Naive thymus-derived CD8-positive, alpha-beta T cell (primary cell): ENCODE measurements around the gene NOP56. TPM values are rescaled to one million over a fixed set of nuclear protein-coding genes. Genes with fewer than 3 reads are reported as not detected.

Experiments used
- ATAC-seq, 2 donors: fragments of 150-1000 bp; cut with Tn5 transposase in 1 of 2; sonication (Bioruptor Pico), chemical (Tn5 transposase) in 1 of 2; 1 replicate in 1 of 2; 2 replicates in 1 of 2; pipeline ENCODE4 v1.10.0; 2021; ENCODE audit warnings: mild to moderate bottlenecking in 2 of 2, moderate library complexity in 2 of 2
- POLR2A ChIA-PET: fragments of 350-600 bp; sonication (Branson Sonifier 250); formaldehyde crosslinking; loops from one replicate; lab custom pipeline; 2021; ENCODE audit warnings: antibody characterized with exemption; lab: Charles Lee
- DNase-seq, 10 donors: peaks; one replicate each; pipeline versions ENCODE4 v3.0.0 to v3.0.0-alpha.2; 2020 to 2022
- H3K27ac Mint-ChIP-seq, 10 donors: one replicate each; pipeline ENCODE4 v1.8.0; 2020 to 2022; ENCODE audit warnings: mild to moderate bottlenecking in 10 of 10, mixed read lengths in 10 of 10, moderate library complexity in 4 of 10, inconsistent platforms in 1 of 10
- H3K27me3 Mint-ChIP-seq, 5 donors: one replicate each; pipeline ENCODE4 v1.8.0; 2021 to 2022; ENCODE audit warnings: mixed read lengths in 5 of 5
- H3K36me3 Mint-ChIP-seq, 3 donors: one replicate each; pipeline ENCODE4 v1.8.0; 2020 to 2022; ENCODE audit warnings: mixed read lengths in 3 of 3, mild to moderate bottlenecking in 2 of 3, inconsistent platforms in 1 of 3
- H3K4me1 Mint-ChIP-seq, 4 donors: one replicate each; pipeline ENCODE4 v1.8.0; 2021 to 2022; ENCODE audit warnings: mixed read lengths in 4 of 4
- H3K4me3 Mint-ChIP-seq, 10 donors: one replicate each; pipeline ENCODE4 v1.8.0; 2020 to 2022; ENCODE audit warnings: mild to moderate bottlenecking in 10 of 10, mixed read lengths in 10 of 10, moderate library complexity in 6 of 10, inconsistent platforms in 1 of 10
- H3K9me3 Mint-ChIP-seq, 9 donors: one replicate each; pipeline ENCODE4 v1.8.0; 2020 to 2022; ENCODE audit warnings: mixed read lengths in 9 of 9, mild to moderate bottlenecking in 3 of 9, inconsistent platforms in 1 of 9, moderate library complexity in 1 of 9
- polyA plus RNA-seq, 3 donors: library from polyadenylated mRNA; unstranded; fragments of 300-500 nt; fragmentation: Illumina TruSeq; gene quantifications; one replicate each; pipeline ENCODE4 v1.2.3, GENCODE V29; 2021
- total RNA-seq, 8 experiments: library from RNA in 2 of 8; stranded (reverse) in 2 of 8; gene quantifications; one replicate each; pipeline ENCODE4 v1.2.3 and lab custom pipeline; 2021 to 2026

NOP56 gene
- total and polyA plus RNA-seq, 5 experiments from 2014 or later, result 72.3 to 279 (median 115) TPM

DNA sequence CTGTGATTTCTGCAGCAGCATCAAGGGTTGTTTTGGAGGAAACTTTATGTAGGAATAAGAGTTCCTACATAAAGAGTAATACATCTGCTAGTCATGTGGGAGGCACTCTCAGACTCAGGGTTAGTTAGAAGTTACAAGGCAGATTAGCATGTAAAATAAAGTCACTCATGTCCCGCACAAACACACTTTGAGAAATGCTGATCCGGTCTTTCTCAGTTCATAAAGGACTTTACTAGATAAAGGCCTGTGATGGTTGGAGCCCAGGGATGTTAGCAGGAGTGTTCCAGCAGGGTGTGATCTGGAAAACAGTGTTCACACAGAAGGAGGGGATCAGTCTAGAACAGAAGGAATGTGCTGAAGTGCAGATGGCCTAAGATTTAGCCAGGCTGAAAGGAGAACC is 33.1 kb upstream of the NOP56 start:
- Mint-ChIP-seq H3K4me3 (no peak overlapping the region), H3K27ac (no peak overlapping the region), H3K9me3 (peaks cover 0 to 9% (median 0%) of the 10 kb centered on the region in 9 donors), H3K4me1 (peaks cover 0 to 3% (median 0%) of the 10 kb centered on the region in 4 donors), H3K27me3 (peaks cover 20 to 41% (median 26%) of the 10 kb centered on the region in 5 donors), H3K36me3 (peaks cover 0 to 7% (median 5%) of the 10 kb centered on the region in 3 donors)
- POLR2A ChIA-PET, result no interaction called here
- no peak for DNase-seq
- ATAC-seq, result no peak

DNA sequence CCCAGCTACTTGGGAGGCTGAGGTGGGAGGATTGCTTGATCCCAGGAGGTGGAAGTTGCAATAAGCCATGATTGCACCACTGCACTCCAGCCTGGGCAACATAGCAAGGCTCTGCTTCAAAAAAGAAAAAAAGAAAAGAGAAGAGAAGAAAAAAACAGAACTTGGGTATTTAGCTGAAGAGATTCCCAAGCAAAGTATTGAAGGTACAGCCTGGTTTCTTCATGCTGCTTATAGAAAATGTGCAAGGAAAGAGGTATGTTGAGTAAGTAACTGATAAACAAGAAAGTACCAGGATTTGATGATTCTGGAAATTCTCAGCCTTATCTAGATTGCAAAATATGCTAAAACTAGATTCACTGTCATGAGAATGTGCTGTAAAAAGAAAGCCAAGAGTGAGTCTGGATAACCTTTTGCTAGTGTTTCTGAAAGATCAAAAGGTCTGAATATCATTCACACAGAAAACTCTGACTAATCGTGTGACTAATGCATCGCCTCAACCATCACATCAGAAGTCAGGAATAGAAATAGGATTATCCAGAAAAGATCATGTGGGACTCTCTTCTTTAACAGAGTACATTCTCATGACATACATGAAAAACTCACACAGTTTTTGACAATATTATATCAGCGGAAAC is 32.4 kb upstream of the NOP56 start:
- peaks cover 0 to 9% (median 0%) of the 10 kb centered on the region in 9 donors for H3K9me3 Mint-ChIP-seq
- POLR2A ChIA-PET, result no interaction called here
- no peak overlapping the region for H3K4me3 Mint-ChIP-seq
- peaks cover 0 to 3% (median 0%) of the 10 kb centered on the region in 4 donors for H3K4me1 Mint-ChIP-seq
- ATAC-seq (no peak), DNase-seq (no peak)
- no peak overlapping the region for H3K27ac Mint-ChIP-seq
- H3K27me3 Mint-ChIP-seq, result peaks cover 19 to 44% (median 24%) of the 10 kb centered on the region in 5 donors
- H3K36me3 Mint-ChIP-seq, result peaks cover 0 to 7% (median 5%) of the 10 kb centered on the region in 3 donors

DNA sequence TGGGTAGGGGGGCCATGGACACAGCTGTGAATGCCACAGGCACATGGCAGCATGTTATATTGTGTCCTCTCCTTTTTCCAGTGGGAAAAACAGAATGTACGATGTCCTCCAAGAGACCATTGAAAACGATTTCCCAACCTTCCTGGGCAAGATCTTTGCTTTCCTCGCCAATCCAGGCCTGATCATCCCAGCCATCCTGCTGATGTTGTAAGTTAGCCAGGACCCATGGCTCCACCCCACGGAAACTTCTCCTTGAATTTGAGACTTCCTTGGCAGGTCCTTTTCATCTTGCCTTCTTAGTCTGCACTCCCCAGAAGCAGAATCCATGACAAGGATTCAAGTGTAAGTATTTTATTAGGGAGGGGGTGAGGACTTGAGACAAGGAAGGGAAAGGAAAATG is 28.2 kb upstream of the NOP56 start:
- peaks cover 0 to 25% (median 8%) of the 10 kb centered on the region in 9 donors for H3K9me3 Mint-ChIP-seq
- H3K36me3 Mint-ChIP-seq, result peaks cover 0 to 24% (median 5%) of the 10 kb centered on the region in 3 donors

DNA sequence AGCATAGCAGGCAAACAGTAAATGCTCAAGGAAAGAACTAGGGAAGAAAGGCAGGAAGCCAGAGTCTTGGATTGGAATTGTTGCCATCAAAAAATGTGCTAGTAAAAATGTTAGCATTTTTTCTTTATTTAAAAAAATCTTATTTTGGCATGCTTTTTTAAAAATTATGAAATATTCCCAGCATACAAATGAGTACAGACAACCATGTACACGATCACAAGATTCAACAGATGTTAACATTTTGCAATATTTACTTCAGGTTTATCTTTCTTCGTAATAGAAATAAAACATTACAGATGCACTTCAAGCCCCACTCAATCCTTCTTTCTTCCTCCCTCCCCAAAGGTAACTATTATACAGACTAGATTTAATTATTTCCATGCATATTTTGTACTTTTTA is 27.4 kb upstream of the NOP56 start:
- DNase-seq (no peak), ATAC-seq (no peak)
- POLR2A ChIA-PET, result no interaction called here
- Mint-ChIP-seq H3K4me3 (no peak overlapping the region), H3K36me3 (peaks cover 0 to 22% (median 5%) of the 10 kb centered on the region in 3 donors), H3K4me1 (no peaks in the 10 kb centered on the region), H3K9me3 (peaks cover 0 to 21% (median 3%) of the 10 kb centered on the region in 9 donors), H3K27ac (no peak overlapping the region), H3K27me3 (peaks cover 9 to 40% (median 17%) of the 10 kb centered on the region in 5 donors)

More for the DNA sequence above, 28.2 kb upstream of the NOP56 start:
- ATAC-seq, result no peak
- H3K4me3 Mint-ChIP-seq, result no peak overlapping the region
- H3K27ac Mint-ChIP-seq, result no peak overlapping the region
- DNase-seq, result no peak
- peaks cover 9 to 49% (median 23%) of the 10 kb centered on the region in 5 donors for H3K27me3 Mint-ChIP-seq
- POLR2A ChIA-PET, result no interaction called here
- no peaks in the 10 kb centered on the region for H3K4me1 Mint-ChIP-seq

DNA sequence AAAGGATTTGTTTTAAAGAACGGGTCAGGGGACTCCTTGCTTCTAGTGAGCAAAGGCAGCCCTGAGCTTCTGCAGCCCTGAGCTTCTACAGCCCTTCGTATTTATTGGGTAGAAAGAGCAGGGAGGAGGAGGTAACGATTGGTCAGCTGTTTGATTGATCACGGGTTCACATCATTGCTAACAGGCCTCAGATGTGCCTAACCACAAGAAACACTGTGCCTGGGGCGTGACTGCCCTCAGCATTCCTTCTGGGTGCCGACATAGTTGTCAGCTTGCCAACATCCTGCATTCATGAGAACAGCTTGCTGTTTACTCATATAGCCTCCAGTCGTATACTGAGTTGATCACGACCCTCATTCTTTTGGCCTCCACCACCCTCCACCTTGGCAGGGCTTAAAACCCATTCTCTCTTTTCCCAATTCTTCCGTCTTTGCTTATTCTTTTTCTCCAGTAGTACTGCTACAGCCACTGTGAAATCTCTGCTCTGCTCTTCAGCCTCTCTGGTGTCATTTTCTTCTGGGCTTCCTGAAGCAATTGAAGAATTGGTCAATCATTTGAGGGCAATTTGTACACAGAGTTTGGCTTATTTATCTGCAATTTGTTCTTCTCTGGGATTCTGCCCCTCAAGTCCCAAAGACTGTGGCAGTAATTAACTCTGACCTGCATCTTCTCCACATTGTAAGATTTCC is 25.4 kb upstream of the NOP56 start:
- POLR2A ChIA-PET, result no interaction called here
- no peak overlapping the region for H3K27ac Mint-ChIP-seq

DNA sequence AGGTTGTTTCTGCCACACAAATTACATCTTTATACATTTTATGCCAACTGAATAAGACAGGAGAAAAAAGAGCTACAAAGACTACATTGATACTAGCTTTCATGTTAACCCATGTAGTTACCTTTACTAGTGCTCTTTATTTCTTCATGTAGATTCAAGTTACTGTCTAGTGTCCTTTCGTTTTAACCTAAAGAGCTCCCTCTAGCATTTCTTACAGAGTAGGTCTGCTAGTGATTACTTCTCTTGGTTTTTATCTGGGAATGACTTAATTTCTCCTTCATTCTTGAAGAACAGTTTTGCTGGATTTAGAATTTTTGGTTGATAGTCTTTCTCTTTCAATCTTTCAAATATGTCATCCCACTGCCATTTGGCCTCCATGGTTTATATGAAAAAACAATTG is 21.2 kb upstream of the NOP56 start:
- POLR2A ChIA-PET, result no interaction called here
- H3K9me3 Mint-ChIP-seq, result peaks cover 0 to 34% (median 9%) of the 10 kb centered on the region in 9 donors
- no peak overlapping the region for H3K27ac Mint-ChIP-seq
- H3K4me3 Mint-ChIP-seq, result no peak overlapping the region
- H3K36me3 Mint-ChIP-seq, result peaks cover 0 to 29% (median 8%) of the 10 kb centered on the region in 3 donors
- DNase-seq (no peak), ATAC-seq (no peak)
- H3K4me1 Mint-ChIP-seq, result peaks cover 0 to 2% (median under 1%) of the 10 kb centered on the region in 4 donors
- H3K27me3 Mint-ChIP-seq, result peaks cover 13 to 38% (median 20%) of the 10 kb centered on the region in 5 donors

More for the DNA sequence above, 25.4 kb upstream of the NOP56 start:
- Mint-ChIP-seq H3K4me3 (no peak overlapping the region), H3K9me3 (peaks cover 0 to 40% (median 13%) of the 10 kb centered on the region in 9 donors), H3K36me3 (peaks cover 0 to 35% (median 8%) of the 10 kb centered on the region in 3 donors), H3K27me3 (peaks cover 11 to 42% (median 19%) of the 10 kb centered on the region in 5 donors), H3K4me1 (no peaks in the 10 kb centered on the region)
- no peak for DNase-seq
- ATAC-seq, result no peak

DNA sequence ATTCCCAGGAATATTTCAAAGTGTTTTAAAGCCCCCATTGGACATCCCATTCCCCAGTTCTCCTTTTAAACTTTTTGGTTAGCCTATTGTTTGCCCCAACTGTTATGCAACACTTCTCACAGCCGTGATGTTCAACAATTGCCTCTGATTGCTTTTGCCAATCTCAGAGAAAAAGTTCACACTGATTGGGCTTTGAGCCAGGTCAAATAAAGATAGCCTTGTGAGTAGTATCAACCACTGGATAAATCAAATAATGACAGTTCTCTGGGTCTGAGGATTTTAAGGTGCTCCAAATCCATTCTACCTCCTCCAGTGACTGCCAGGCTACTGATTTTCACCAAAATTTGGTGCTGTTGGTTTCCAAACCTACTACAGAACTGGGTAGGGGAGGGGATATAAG is 19.1 kb upstream of the NOP56 start:
- ATAC-seq (no peak), DNase-seq (no peak)
- no peak overlapping the region for H3K27ac Mint-ChIP-seq
- peaks cover 0 to 23% (median 4%) of the 10 kb centered on the region in 9 donors for H3K9me3 Mint-ChIP-seq
- H3K4me1 Mint-ChIP-seq, result peaks cover 0 to 15% (median 5%) of the 10 kb centered on the region in 4 donors
- POLR2A ChIA-PET, result no interaction called here
- peaks cover 0 to 17% (median 8%) of the 10 kb centered on the region in 3 donors for H3K36me3 Mint-ChIP-seq
- peaks cover 9 to 32% (median 15%) of the 10 kb centered on the region in 5 donors for H3K27me3 Mint-ChIP-seq
- H3K4me3 Mint-ChIP-seq, result no peak overlapping the region

DNA sequence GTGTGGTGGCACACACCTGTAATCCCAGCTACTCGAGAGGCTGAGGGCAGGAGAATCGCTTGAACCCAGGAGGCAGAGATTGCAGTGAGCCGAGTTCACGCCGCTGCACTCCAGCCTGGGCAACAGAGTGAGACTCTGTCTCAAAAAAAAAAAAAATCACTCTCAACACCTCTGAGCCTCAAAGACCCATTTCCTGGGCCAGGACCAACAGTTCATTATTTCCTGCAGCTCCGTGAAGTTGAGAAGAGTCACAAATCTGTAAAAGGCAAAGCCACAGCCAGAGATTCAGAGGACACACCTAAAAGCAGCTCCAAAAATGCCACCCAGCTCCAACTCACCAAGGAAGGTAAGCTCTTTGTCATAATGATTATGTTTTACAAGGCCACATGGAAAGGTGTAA is 15.2 kb upstream of the NOP56 start:
- peaks cover 0 to 15% (median 6%) of the 10 kb centered on the region in 4 donors for H3K4me1 Mint-ChIP-seq
- ATAC-seq, result no peak
- POLR2A ChIA-PET, result interaction anchor here (0.9 kb wide), 1 partner anchor 27 kb away, joined by 3 read pairs; the partner anchor contains the start of gene IDH3B

DNA sequence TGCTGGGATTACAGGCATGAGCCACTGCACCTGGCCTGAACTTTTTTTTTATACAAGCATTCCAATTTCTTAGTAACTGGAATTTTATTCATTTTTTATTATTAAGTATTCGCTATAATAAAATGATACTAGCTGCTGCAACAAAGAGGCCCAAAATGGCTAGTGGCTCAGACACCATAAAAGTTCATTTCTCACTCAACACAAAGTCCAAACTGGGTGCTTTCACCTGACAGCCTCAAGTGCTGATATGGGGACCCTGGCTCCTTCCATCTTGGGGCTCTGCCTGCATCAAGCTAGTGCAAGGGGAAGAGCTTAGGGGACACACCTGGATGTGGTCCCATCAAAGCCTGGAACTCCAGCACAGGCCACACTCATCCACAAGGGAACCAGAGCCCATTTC is 12.2 kb upstream of the NOP56 start:
- Mint-ChIP-seq H3K27me3 (no peaks in the 10 kb centered on the region), H3K9me3 (no peaks in the 10 kb centered on the region), H3K4me3 (no peak overlapping the region), H3K4me1 (peaks cover 0 to 15% (median 6%) of the 10 kb centered on the region in 4 donors), H3K27ac (no peak overlapping the region), H3K36me3 (peaks cover 0 to 4% (median 2%) of the 10 kb centered on the region in 3 donors)
- no peak for ATAC-seq
- DNase-seq, result no peak
- POLR2A ChIA-PET, result interaction anchor here (4.2 kb wide), 1 partner anchor 12 kb away, joined by 14 read pairs; the partner anchor contains the start of gene NOP56

More for the DNA sequence above, 15.2 kb upstream of the NOP56 start:
- peak in 1 of 10 donors; percentile 15 for DNase-seq
- H3K27me3 Mint-ChIP-seq, result peaks cover 0 to 12% (median 3%) of the 10 kb centered on the region in 5 donors
- H3K4me3 Mint-ChIP-seq, result peak overlapping the region in 3 of 10 donors; percentile 11 to 57 (median 39)
- peaks cover 0 to 2% (median 0%) of the 10 kb centered on the region in 3 donors for H3K36me3 Mint-ChIP-seq
- H3K27ac Mint-ChIP-seq, result peak overlapping the region in 2 of 10 donors; percentile 56 to 70
- H3K9me3 Mint-ChIP-seq, result no peaks in the 10 kb centered on the region

DNA sequence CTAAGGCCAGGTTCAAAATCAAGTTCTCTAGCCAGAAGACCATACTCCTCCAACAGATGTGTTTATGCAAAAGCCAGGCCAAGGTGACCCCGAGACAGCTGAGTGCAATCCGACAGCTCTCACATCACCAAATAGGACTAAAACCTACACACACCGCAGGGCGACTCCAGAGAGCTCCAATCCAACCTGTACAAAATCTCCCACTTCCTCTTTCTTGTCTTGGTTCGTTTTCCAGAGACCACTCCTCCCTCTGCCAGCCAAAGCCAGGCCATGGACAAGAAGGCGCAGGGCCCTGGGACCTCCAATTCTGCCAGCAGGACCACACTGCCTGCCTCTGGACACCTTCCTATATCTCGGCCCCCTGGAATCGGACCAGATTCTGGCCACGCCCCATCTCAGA is 11.5 kb upstream of the NOP56 start:
- H3K36me3 Mint-ChIP-seq, result peaks cover 0 to 4% (median 2%) of the 10 kb centered on the region in 3 donors
- no peak for ATAC-seq
- H3K27ac Mint-ChIP-seq, result no peak overlapping the region
- no peaks in the 10 kb centered on the region for H3K27me3 Mint-ChIP-seq
- no peak overlapping the region for H3K4me3 Mint-ChIP-seq
- POLR2A ChIA-PET, result interaction anchor here (4.2 kb wide), 1 partner anchor 11 kb away, joined by 14 read pairs; the partner anchor contains the start of gene NOP56
- DNase-seq, result no peak
- no peaks in the 10 kb centered on the region for H3K9me3 Mint-ChIP-seq
- peaks cover 0 to 15% (median 6%) of the 10 kb centered on the region in 4 donors for H3K4me1 Mint-ChIP-seq

DNA sequence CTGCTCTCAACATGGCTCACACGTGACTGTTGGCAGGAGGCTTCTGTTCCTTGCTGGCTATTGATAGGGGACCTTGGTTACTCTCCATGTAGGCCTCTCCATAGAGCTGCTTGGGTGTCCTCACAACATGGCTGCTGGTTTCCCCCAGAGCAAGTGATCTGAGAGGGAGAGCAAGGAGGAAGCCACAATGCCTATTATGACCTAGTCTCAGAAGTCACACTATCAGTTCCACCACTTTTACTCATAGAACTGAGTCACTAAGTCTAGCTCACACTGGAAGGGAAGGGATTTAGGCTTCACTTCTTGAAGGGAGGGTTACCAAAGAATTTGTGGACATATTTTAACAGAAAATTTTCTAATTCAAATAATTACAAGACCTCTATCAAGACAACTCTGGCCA is 8.7 kb upstream of the NOP56 start:
- Mint-ChIP-seq H3K9me3 (no peaks in the 10 kb centered on the region), H3K36me3 (peaks cover 0 to 4% (median 2%) of the 10 kb centered on the region in 3 donors), H3K4me1 (peaks cover 0 to 11% (median 4%) of the 10 kb centered on the region in 4 donors), H3K4me3 (no peak overlapping the region), H3K27me3 (no peaks in the 10 kb centered on the region), H3K27ac (peak overlapping the region in 2 of 10 donors; percentile 37 to 66)
- ATAC-seq (no peak), DNase-seq (no peak)
- POLR2A ChIA-PET, result interaction anchor here (4.2 kb wide), 1 partner anchor 9 kb away, joined by 14 read pairs; the partner anchor contains the start of gene NOP56

DNA sequence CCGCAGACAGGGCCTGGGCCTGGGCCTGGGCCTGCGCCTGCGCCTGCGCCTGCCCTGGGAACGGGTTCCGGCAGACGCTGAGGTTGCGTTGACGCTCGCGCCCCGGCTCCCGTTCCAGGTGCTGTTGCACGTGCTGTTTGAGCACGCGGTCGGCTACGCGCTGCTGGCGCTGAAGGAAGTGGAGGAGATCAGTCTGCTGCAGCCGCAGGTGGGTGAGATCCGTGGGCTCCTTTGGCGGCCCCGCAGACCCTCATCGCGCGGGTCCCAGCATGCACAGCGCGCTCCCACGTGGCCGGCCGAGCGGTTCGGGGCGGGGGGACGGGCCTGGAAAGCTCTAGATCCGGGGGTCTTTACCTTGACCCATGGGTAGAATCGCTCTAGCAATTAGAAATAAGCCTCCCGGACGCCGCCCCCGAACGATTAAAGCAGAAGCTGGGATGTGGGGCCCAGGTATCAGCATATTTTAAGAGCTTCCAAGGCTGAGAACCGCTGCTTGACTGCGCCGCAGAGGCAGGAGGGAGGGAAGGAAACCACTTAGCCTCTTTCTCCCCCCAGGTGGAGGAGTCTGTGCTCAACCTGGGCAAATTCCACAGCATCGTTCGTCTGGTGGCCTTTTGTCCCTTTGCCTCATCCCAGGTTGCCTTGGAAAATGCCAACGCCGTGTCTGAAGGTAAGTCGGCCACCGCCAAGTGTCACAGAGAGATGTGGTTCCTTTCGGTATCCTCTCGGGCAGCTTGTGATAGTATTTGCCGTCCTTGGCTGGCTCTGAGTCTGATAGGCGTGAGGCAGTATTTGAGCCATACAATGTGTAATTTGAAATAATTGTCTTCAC is 508 bp downstream of the NOP56 start:
- peaks cover 0 to 43% (median 11%) of the 10 kb centered on the region in 3 donors for H3K36me3 Mint-ChIP-seq

More for the DNA sequence above, 508 bp downstream of the NOP56 start:
- Mint-ChIP-seq H3K9me3 (no peaks in the 10 kb centered on the region), H3K27me3 (no peaks in the 10 kb centered on the region), H3K4me1 (peaks cover 6 to 40% (median 37%) of the 10 kb centered on the region in 4 donors), H3K4me3 (peak overlapping the region; percentile 81 to 93 (median 86)), H3K27ac (peak overlapping the region; percentile 68 to 92 (median 86))
- POLR2A ChIA-PET, result interaction anchor here (0.6 to 5.5 kb wide), 19 partner anchors 11 to 570 kb away, joined by 3 to 150 read pairs (median 7); partner anchors contain the start of genes IDH3B, PCED1A, PTPRA and SNRPB
- DNase-seq, result peak in 1 of 10 donors; percentile 60
- peak; percentile 56 to 63 for ATAC-seq
